ENCODE results near the gene RNF144B.
"Not testable (repeated sequence)": the region's sequence is repeated elsewhere in the genome, so short reads cannot be mapped to it uniquely, and the experiment has no call there.

RNF144B gene

GRCh38 chr6:18444111-18444510 lies 57.0 kb downstream of the RNF144B start:
- DNase-seq (ENCODE audit: low spot score), result no peak

DNA sequence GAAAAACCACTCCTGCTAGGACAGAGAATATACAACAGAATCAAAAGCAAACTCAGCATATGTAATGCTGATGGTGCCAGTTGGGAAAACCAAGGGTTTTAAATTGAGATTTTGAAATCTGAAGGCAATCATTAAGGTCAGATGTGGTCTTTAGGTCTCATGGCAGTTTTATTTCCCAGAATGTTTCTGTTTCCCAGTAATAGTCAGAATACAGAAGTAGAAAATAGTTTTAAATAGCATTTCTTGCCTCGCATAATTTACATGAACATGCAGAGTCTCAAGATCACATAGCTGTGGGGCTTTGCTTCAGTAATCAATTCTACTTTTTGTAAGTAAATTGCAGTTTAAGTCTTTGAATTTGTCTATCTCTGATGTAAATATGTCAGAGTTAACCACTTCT lies 58.1 kb downstream of the RNF144B start:
- no peak for DNase-seq (ENCODE audit: low spot score)

DNA sequence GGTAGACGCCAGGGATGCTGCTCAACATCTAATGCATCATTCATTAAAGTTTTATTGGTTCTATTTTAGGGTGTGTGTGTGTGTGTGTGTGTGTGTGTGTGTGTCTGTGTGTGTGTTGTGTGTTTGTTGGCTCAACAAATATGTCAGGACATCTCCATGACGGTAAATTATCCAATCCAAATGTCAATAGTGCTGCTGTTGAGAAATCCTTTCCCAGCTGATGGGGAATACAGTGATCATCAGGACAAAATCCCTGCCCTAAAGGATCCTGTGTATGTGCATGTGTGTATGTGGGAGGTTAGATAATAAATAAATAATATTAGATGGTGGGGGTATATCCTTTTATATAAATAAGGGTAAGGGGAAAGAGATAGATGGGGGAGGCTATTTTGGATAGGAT lies 59.6 kb downstream of the RNF144B start:
- no peak for DNase-seq (ENCODE audit: low spot score)

- no peak for DNase-seq (ENCODE audit: low spot score)
Measured at GRCh38 chr6:18447552-18447951, 60.4 kb downstream of the RNF144B start.

GRCh38 chr6:18451756-18452155 lies 64.6 kb downstream of the RNF144B start:
- DNase-seq (ENCODE audit: low spot score), result no peak

GRCh38 chr6:18454446-18454845 lies 67.3 kb downstream of the RNF144B start:
- DNase-seq (ENCODE audit: low spot score), result no peak

DNA sequence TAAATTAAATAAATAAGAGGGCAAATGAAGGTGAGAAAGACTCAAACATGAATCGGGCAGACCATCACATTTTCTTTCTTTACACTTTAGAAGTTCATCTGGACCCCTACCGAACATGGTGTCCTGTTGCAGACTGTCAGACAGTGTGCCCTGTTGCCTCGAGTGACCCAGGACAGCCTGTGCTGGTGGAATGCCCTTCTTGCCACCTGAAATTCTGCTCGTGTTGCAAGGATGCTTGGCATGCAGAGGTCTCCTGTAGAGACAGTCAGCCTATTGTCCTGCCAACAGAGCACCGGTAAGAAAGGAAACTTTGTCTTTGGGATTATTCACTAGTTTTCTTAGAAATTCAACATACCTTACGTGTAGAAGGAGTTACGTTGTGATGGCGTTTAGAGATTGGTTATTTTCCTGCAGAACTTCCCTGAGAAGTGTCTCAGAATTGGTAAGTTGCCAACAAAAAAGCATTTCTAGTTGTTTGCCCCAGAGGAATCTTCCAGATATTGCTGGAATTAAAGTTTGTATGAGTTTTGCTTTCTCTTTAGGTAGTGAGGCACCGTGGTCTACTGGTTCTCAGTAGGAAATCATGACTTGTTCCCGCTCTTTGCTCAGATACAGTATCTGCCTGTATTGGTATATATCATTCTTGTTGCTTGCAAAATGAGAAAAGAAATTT lies 70.1 kb downstream of the RNF144B start:
- DNase-seq (ENCODE audit: low spot score), result no peak

DNA sequence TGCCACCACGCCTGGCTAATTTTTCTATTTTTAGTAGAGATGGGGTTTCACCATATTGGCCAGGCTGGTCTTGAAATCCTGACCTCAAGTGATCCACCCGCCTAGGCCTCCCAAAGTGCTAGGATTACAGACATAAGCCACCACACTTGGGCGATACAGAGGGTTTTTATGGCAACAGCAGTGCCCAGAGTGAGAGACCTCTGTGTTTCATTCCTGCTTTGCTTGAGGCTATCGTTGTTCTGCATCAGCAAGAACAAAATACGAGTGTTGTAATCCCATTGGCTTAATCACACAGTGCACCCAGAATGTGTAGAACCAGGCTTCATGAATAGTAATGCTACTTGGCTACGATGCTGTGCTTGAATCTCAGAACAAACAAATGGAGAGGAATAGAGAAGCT lies 70.9 kb downstream of the RNF144B start:
- not testable (repeated sequence) for DNase-seq (ENCODE audit: low spot score)

GRCh38 chr6:18463429-18463828 lies 76.3 kb downstream of the RNF144B start:
- no peak for DNase-seq (ENCODE audit: low spot score)

- DNase-seq (ENCODE audit: low spot score), result no peak
Measured at GRCh38 chr6:18464176-18464575, 77.0 kb downstream of the RNF144B start.

- no peak for DNase-seq (ENCODE audit: low spot score)
Measured at GRCh38 chr6:18465410-18466154, 78.4 kb downstream of the RNF144B start.

GRCh38 chr6:18467741-18468502 lies 80.8 kb downstream of the RNF144B start:
- no peak for DNase-seq (ENCODE audit: low spot score)

- no peak for DNase-seq (ENCODE audit: low spot score)
Measured at GRCh38 chr6:18468503-18468843, 81.3 kb downstream of the RNF144B start.

DNA sequence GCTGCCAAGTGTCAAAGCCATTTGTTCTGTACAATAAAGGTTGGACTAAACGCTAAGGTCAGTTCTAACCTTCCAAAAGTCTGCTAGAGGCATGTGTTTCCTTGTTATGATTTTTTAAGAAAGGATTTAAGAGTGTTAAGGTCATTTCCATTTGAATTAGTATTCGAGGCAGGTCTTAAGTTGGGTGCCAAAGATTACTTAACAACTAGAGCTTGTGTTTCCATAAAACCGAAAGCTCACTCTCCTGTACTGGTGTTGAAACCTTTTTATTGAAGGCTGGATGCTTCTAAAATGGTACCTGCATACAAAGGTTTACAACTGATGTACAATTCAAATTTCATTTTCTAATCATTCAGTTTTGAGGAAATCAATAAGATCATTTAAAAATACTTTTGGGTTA lies 82.4 kb downstream of the RNF144B start:
- DNase-seq (ENCODE audit: low spot score), result no peak

GRCh38 chr6:18471232-18471964 lies 84.2 kb downstream of the RNF144B start:
- DNase-seq (ENCODE audit: low spot score), result no peak

DNA sequence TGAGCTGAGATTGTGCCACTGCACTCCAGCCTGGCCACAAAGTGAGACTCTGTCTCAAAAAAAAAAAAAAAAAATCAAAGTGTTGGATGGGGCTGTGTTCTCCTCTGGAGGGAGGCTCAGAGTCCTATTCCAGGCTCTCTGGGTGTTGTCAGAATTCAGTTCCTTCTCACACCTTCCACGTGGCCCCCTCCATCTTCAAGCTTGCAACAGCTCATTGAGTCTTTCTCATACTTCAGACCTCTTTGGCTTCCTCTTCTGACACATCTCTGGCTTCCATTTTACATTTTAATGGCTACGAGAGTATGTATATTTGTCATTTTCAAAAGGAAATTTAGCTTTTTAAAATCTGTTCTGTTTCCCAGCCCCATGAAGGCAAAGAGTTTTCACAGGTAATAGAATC lies 85.8 kb downstream of the RNF144B start:
- DNase-seq (ENCODE audit: low spot score), result no peak

DNA sequence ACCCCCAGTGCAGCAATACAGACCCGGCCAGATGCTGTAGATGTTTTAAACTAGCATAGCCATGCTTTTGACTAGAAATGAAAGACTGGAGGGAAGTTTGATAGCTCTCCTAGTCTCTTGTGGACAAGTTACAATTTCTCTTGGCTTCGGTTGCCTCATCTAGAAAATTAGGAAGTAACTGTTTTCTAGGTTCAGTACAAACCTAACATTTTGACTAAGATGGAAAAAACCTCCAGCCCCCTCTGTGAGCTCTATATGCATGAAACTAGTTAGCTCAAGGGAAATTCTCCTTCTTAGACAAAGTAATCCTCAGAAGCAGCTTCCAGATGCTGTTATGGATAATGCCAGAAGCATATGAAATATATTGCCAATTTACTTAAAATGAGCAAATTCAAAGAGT lies 86.6 kb downstream of the RNF144B start:
- DNase-seq (ENCODE audit: low spot score), result no peak

GRCh38 chr6:18477301-18477941 lies 90.3 kb downstream of the RNF144B start:
- no peak for DNase-seq (ENCODE audit: low spot score)

GRCh38 chr6:18478610-18479009 lies 91.5 kb downstream of the RNF144B start:
- DNase-seq (ENCODE audit: low spot score), result no peak

- DNase-seq (ENCODE audit: low spot score), result no peak
Measured at GRCh38 chr6:18481870-18482269, 94.7 kb downstream of the RNF144B start.

DNA sequence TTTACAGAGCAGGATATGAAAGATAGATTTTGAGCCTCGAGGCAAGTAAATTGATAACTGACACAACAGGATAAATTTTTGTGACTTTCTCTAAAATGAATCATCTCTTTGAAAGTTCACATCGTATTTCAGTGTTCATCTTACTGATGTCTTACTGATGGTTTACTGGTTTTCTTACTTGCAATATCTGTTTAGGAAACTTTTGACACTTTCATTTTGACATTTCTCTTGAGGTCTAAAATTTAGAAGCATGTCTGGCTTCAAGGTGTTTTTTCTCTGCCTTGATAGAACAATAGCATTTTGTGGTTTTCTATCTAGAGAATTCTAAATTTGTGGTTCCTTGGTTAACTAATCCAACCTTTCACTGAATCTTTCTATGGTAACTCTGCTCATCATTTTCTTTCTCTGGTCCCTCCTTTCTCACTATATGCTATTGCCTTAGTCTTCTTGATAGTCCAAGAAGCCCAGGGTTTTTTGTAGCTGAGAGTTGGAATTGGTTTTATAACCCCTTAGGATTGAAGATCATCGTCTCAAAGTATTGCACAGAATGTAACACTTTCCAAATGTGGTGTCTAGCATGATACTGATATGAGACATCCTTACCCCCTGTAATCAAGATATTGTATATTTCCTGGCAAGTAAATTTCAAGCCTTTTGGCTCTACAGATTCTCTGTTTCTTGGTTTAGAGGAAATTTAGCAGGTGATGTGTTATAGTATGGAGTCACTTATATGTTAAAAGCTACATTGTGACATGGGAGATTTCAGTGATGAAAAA lies 98.7 kb downstream of the RNF144B start:
- DNase-seq (ENCODE audit: low spot score), result no peak
